Peyer's patch (tissue), 4 donors: ENCODE data around the gene MYO9A. TPM values are rescaled to one million over a fixed set of nuclear protein-coding genes. Genes with fewer than 3 reads are reported as not detected.
A peak's percentile ranks its signal among the peaks of the same experiment; 100 is the strongest.

Source experiments
- DNase-seq, 3 donors: peaks; one replicate each; pipeline ENCODE4 v3.0.0-alpha.2; 2017 to 2019
- H3K27ac ChIP-seq, 4 donors: fragments of 200-600 bp; sonication (generic); one replicate each; pipeline ENCODE4 v1.5.1; 2016 to 2019
- H3K27me3 ChIP-seq, 2 donors: fragments of 200-600 bp; sonication (generic); one replicate each; pipeline ENCODE4 v1.5.1; 2019
- H3K36me3 ChIP-seq, 3 donors: fragments of 200-600 bp; sonication (generic); one replicate each; pipeline ENCODE4 v1.5.1; 2016 to 2019
- H3K4me1 ChIP-seq, 4 donors: fragments of 200-600 bp; sonication (generic); one replicate each; pipeline ENCODE4 v1.5.1; 2016 to 2019
- H3K4me3 ChIP-seq, 4 donors: fragments of 200-600 bp; sonication (generic); 1 replicate in 3 of 4; 2 replicates in 1 of 4; pipeline ENCODE4 v1.5.1; 2016 to 2019; ENCODE audit warnings: mild to moderate bottlenecking in 1 of 4
- H3K9me3 ChIP-seq, 4 donors: fragments of 200-600 bp; sonication (generic); one replicate each; pipeline ENCODE4 v1.5.1; 2016 to 2019; ENCODE audit warnings: mild to moderate bottlenecking in 1 of 4
- CTCF ChIP-seq, 6 experiments: fragments of 450-650 bp in 4 of 6; fragments of 200-600 bp in 2 of 6; sonication (generic) in 1 of 6; IDR thresholded peaks; one replicate each; pipeline ENCODE4 v1.5.1; 2017 to 2019; ENCODE audit warnings: antibody characterized with exemption in 6 of 6, mild to moderate bottlenecking in 3 of 6, moderate library complexity in 1 of 6
- POLR2A ChIP-seq, 2 donors: fragments of 450-650 bp; IDR thresholded peaks; one replicate each; pipeline ENCODE4 v1.5.1; 2017; ENCODE audit warnings: antibody characterized with exemption in 2 of 2, mild to moderate bottlenecking in 2 of 2, moderate library complexity in 2 of 2
- total RNA-seq, 4 donors: library from RNA; depleted of rRNA; stranded (reverse); fragments of >200 nt; gene quantifications; one replicate each; pipeline ENCODE4 v1.1.0, GENCODE V29; 2016

Gene MYO9A
- total RNA-seq, 4 donors from 2014 or later: 28.2 to 47.3 (median 39.3) TPM

- H3K4me1 ChIP-seq: no peaks in the 10 kb centered on the region
- H3K36me3 ChIP-seq: no peaks in the 10 kb centered on the region
- H3K27me3 ChIP-seq: no peaks in the 10 kb centered on the region
- no peak overlapping the region for H3K27ac ChIP-seq
- no peaks in the 10 kb centered on the region for H3K9me3 ChIP-seq
- no peak for TF ChIP-seq POLR2A (IDR thresholded peaks at IDR 0.05)
- TF ChIP-seq CTCF (IDR thresholded peaks at IDR 0.05): no peak
- DNase-seq: no peak
- no peak overlapping the region for H3K4me3 ChIP-seq
Observed at GRCh38 chr15:72146221-72146620, 28.3 kb upstream of the MYO9A start.

- no peaks in the 10 kb centered on the region for H3K4me1 ChIP-seq
- TF ChIP-seq POLR2A (IDR thresholded peaks at IDR 0.05): no peak
- no peak overlapping the region for H3K27ac ChIP-seq
- no peak overlapping the region for H3K4me3 ChIP-seq
- no peaks in the 10 kb centered on the region for H3K9me3 ChIP-seq
- H3K27me3 ChIP-seq: no peaks in the 10 kb centered on the region
- peak in 1 of 3 donors; percentile 42 for DNase-seq
- H3K36me3 ChIP-seq: no peaks in the 10 kb centered on the region
Observed at GRCh38 chr15:72141171-72142084, 23.5 kb upstream of the MYO9A start.

GRCh38 chr15:72140088-72140487 lies 22.1 kb upstream of the MYO9A start:
- Histone ChIP-seq H3K4me3 (no peak overlapping the region), H3K9me3 (no peaks in the 10 kb centered on the region), H3K4me1 (no peaks in the 10 kb centered on the region), H3K27me3 (no peaks in the 10 kb centered on the region), H3K36me3 (no peaks in the 10 kb centered on the region), H3K27ac (no peak overlapping the region)
- no peak for DNase-seq
- no peak for TF ChIP-seq POLR2A (IDR thresholded peaks at IDR 0.05)
- no peak for TF ChIP-seq CTCF (IDR thresholded peaks at IDR 0.05)

GRCh38 chr15:72139667-72140066 lies 21.7 kb upstream of the MYO9A start:
- Histone ChIP-seq H3K36me3 (no peaks in the 10 kb centered on the region), H3K27ac (no peak overlapping the region), H3K4me1 (no peaks in the 10 kb centered on the region), H3K4me3 (no peak overlapping the region), H3K9me3 (no peaks in the 10 kb centered on the region), H3K27me3 (no peaks in the 10 kb centered on the region)
- TF ChIP-seq CTCF (IDR thresholded peaks at IDR 0.05) (no peak), POLR2A (IDR thresholded peaks at IDR 0.05) (no peak)
- no peak for DNase-seq

- no peak for DNase-seq
- H3K36me3 ChIP-seq: no peaks in the 10 kb centered on the region
- TF ChIP-seq CTCF (IDR thresholded peaks at IDR 0.05) (no peak), POLR2A (IDR thresholded peaks at IDR 0.05) (no peak)
- H3K4me3 ChIP-seq: no peak overlapping the region
- no peaks in the 10 kb centered on the region for H3K4me1 ChIP-seq
- no peaks in the 10 kb centered on the region for H3K9me3 ChIP-seq
- no peaks in the 10 kb centered on the region for H3K27me3 ChIP-seq
- no peak overlapping the region for H3K27ac ChIP-seq
Observed at GRCh38 chr15:72136170-72137051, 18.5 kb upstream of the MYO9A start.

GRCh38 chr15:72135719-72136118 lies 17.8 kb upstream of the MYO9A start:
- no peaks in the 10 kb centered on the region for H3K27me3 ChIP-seq
- H3K4me3 ChIP-seq: no peak overlapping the region
- no peak overlapping the region for H3K27ac ChIP-seq
- H3K4me1 ChIP-seq: no peaks in the 10 kb centered on the region
- H3K9me3 ChIP-seq: no peaks in the 10 kb centered on the region
- no peaks in the 10 kb centered on the region for H3K36me3 ChIP-seq
- DNase-seq: no peak
- TF ChIP-seq CTCF (IDR thresholded peaks at IDR 0.05) (no peak), POLR2A (IDR thresholded peaks at IDR 0.05) (no peak)
